Parathyroid adenoma (tissue), 2 donors: ENCODE measurements around the gene SLC8A3.

Experiments used
- H2AFZ ChIP-seq: fragments of 300-600 bp; sonication (generic); one replicate; pipeline ENCODE4 v1.7.0; 2017; ENCODE audit warnings: antibody characterized with exemption, mild to moderate bottlenecking
- H3K27ac ChIP-seq: fragments of 300-600 bp; sonication (generic); one replicate; pipeline ENCODE4 v1.7.0; 2017
- H3K27me3 ChIP-seq: fragments of 300-600 bp; sonication (generic); one replicate; pipeline ENCODE4 v1.7.0; 2017; ENCODE audit warnings: low read length; ENCODE audit not compliant: control insufficient read depth, insufficient read depth
- H3K36me3 ChIP-seq: fragments of 300-600 bp; sonication (generic); one replicate; pipeline ENCODE4 v1.7.0; 2017; ENCODE audit warnings: low read length; ENCODE audit not compliant: control insufficient read depth, insufficient read depth
- H3K4me1 ChIP-seq: fragments of 300-600 bp; sonication (generic); one replicate; pipeline ENCODE4 v1.7.0; 2017; ENCODE audit warnings: control low read depth
- H3K4me2 ChIP-seq: fragments of 300-600 bp; sonication (generic); one replicate; pipeline ENCODE4 v1.7.0; 2017; ENCODE audit warnings: low read length
- H3K4me3 ChIP-seq: fragments of 300-600 bp; sonication (generic); one replicate; pipeline ENCODE4 v1.7.0; 2017; ENCODE audit warnings: low read depth, low read length
- H3K79me2 ChIP-seq: fragments of 300-600 bp; sonication (generic); one replicate; pipeline ENCODE4 v1.7.0; 2017; ENCODE audit warnings: control low read depth
- H3K9ac ChIP-seq: fragments of 300-600 bp; sonication (generic); one replicate; pipeline ENCODE4 v1.7.0; 2017; ENCODE audit warnings: mild to moderate bottlenecking
- H3K9me3 ChIP-seq: fragments of 300-600 bp; sonication (generic); one replicate; pipeline ENCODE4 v1.7.0; 2017; ENCODE audit warnings: low read length; ENCODE audit not compliant: control insufficient read depth
- TF ChIP-seq, protein P1 (sequence below): fragments of 300-600 bp; sonication (generic); IDR thresholded peaks from one replicate; pipeline ENCODE4 v1.7.0; 2017; ENCODE audit warnings: antibody characterized with exemption, mild to moderate bottlenecking
- donor health status: primary hyperparathyroidism.

The SLC8A3 gene

DNA sequence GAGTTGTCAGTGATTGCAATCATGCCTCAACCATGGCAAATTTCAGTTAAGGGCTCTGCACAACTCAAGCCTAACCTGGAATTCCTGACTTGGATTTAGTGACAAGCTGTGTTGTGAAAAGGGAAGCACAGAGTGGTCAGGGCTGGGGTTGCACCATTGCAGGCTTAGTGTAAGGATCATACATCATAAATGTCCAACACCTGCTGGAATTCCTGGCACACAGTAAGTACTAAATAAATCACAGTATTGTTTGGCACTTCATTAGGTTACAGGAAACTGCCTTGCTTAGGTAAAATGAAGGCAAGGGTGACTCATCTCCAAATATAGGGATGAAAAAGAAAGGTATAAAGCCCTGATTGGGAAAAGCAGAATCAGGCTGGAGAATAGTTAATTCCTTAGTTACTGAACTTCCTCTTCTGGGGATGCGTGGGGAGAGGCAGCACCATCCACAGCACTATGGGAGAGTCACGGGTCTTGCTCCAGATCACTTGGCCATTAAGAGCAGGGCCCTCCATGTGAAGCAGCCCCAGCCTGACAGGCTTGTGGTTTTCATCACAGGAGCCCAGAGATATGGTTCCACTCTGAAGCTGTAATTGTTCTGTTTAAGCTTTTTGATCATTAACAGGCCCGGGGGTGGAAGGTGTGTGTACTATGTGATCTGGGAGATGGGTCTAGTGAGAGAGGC lies 39.7 kb downstream of the SLC8A3 start:
- Histone ChIP-seq H3K9ac (no peak overlapping the region), H3K4me3 (no peak overlapping the region), H3K79me2 (no peaks in the 10 kb centered on the region), H3K27me3 (no peaks in the 10 kb centered on the region), H2AFZ (no peak overlapping the region), H3K4me1 (no peaks in the 10 kb centered on the region), H3K4me2 (no peak overlapping the region), H3K9me3 (no peaks in the 10 kb centered on the region), H3K27ac (no peak overlapping the region), H3K36me3 (no peaks in the 10 kb centered on the region)
- TF ChIP-seq, protein P1, sequence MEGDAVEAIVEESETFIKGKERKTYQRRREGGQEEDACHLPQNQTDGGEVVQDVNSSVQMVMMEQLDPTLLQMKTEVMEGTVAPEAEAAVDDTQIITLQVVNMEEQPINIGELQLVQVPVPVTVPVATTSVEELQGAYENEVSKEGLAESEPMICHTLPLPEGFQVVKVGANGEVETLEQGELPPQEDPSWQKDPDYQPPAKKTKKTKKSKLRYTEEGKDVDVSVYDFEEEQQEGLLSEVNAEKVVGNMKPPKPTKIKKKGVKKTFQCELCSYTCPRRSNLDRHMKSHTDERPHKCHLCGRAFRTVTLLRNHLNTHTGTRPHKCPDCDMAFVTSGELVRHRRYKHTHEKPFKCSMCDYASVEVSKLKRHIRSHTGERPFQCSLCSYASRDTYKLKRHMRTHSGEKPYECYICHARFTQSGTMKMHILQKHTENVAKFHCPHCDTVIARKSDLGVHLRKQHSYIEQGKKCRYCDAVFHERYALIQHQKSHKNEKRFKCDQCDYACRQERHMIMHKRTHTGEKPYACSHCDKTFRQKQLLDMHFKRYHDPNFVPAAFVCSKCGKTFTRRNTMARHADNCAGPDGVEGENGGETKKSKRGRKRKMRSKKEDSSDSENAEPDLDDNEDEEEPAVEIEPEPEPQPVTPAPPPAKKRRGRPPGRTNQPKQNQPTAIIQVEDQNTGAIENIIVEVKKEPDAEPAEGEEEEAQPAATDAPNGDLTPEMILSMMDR: no peak

DNA sequence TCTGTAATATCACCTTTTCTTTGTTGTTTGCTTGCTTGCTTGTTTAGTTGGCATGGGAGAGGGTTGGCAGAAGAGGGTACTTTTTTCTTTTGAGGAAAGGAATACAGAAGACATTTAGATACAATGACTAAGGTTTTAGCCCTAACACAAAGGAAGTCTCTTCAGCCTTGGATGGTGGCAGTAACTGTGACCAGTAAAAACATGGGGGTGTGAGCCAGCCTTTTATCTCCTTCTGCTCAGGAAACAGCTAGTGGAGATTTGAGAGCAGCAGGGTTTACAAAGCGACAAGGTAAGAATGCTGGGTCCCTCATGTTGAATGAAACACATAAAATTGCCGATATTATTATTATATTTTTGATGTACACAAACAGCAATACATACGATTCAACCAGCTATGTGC lies 40.4 kb downstream of the SLC8A3 start:
- Histone ChIP-seq H3K9me3 (no peaks in the 10 kb centered on the region), H3K4me2 (no peak overlapping the region), H3K9ac (no peak overlapping the region), H3K27me3 (no peaks in the 10 kb centered on the region), H3K4me3 (no peak overlapping the region), H3K27ac (no peak overlapping the region), H3K4me1 (no peaks in the 10 kb centered on the region), H3K79me2 (no peaks in the 10 kb centered on the region), H3K36me3 (no peaks in the 10 kb centered on the region), H2AFZ (no peak overlapping the region)
- TF ChIP-seq, protein P1: no peak

GRCh38 chr14:70144046-70144445 lies 44.7 kb downstream of the SLC8A3 start:
- TF ChIP-seq, protein P1: no peak
- no peak overlapping the region for H3K4me3 ChIP-seq
- H3K9me3 ChIP-seq: no peaks in the 10 kb centered on the region
- no peak overlapping the region for H2AFZ ChIP-seq
- H3K4me1 ChIP-seq: no peaks in the 10 kb centered on the region
- no peak overlapping the region for H3K9ac ChIP-seq
- no peak overlapping the region for H3K27ac ChIP-seq
- H3K4me2 ChIP-seq: no peak overlapping the region
- H3K36me3 ChIP-seq: no peaks in the 10 kb centered on the region
- H3K27me3 ChIP-seq: no peaks in the 10 kb centered on the region
- H3K79me2 ChIP-seq: no peaks in the 10 kb centered on the region

DNA sequence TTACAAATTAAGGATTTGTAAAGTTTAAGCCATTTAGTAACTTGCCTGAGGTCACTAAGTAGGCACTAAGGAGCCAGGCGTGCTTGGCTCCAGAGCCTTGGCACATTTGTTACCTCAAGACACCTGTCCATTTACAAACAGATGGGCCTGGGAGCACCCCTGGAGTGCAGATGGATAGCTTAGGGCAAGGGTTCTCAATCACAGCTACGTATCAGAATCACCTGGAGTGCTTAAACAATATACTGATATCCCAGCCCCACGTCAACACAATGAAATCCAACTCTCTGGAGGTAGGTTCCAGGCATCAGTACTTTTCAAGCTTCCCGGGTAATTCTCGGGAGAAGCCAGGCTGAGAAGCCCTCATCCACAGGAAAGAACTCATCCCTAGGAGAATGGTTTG lies 45.4 kb downstream of the SLC8A3 start:
- H3K9me3 ChIP-seq: no peaks in the 10 kb centered on the region
- H3K27ac ChIP-seq: no peak overlapping the region
- no peak overlapping the region for H2AFZ ChIP-seq
- TF ChIP-seq, protein P1: no peak
- no peak overlapping the region for H3K9ac ChIP-seq
- no peak overlapping the region for H3K4me2 ChIP-seq
- no peaks in the 10 kb centered on the region for H3K79me2 ChIP-seq
- no peaks in the 10 kb centered on the region for H3K4me1 ChIP-seq
- H3K27me3 ChIP-seq: no peaks in the 10 kb centered on the region
- H3K36me3 ChIP-seq: no peaks in the 10 kb centered on the region
- H3K4me3 ChIP-seq: no peak overlapping the region

- Histone ChIP-seq H2AFZ (no peak overlapping the region), H3K4me1 (no peaks in the 10 kb centered on the region), H3K9ac (no peak overlapping the region), H3K9me3 (no peaks in the 10 kb centered on the region), H3K27ac (no peak overlapping the region), H3K27me3 (no peaks in the 10 kb centered on the region), H3K36me3 (no peaks in the 10 kb centered on the region), H3K79me2 (no peaks in the 10 kb centered on the region), H3K4me2 (no peak overlapping the region), H3K4me3 (no peak overlapping the region)
- TF ChIP-seq, protein P1: no peak
Observed at GRCh38 chr14:70140614-70141013, 48.1 kb downstream of the SLC8A3 start.
